ENCODE measurements around the gene GID4.

Gene GID4

GRCh38 chr17:18017958-18018357 is 21.2 kb upstream of the GID4 start:
- DNase-seq = no peak

DNA sequence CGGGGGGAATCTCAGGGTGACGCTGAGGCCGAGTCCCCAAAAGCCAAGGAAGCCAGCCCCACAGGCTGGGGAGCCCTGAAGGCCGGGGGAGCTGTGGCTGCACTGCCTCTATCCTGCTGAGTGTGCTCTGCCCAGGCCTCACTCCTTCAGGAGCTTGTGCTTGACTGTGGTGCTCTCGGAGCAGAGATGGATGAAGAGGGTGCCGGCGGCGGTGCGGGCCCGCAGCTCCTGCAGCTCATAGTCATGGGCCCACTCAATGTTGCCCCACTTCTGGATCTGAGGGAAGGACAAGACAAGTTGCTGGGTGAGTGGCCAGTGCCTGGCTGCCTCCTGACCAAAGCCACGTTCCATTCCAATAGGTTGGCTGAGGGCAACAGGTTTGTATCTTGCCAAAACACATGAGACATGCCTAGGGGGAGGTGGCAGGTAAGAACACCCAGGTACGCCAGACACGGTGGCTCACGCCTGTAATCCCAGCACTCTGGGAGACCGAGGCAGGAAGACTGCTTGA is 20.7 kb upstream of the GID4 start:
- no peak for DNase-seq

DNA sequence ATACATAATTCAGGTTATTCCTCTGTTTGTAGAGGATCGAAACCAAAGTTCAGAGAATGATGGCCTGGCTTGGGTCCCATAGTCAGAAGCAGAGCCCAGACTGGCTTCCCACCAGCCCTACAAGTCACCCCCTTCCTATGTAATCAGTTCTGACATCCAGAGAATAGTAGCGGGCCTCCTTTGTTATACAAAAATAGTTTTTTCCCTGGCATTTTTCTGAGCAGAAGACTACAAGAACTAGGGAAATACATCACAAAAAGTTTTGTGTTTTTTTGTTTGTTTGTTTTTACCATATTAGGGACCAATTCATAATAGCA is 19.4 kb upstream of the GID4 start:
- DNase-seq = no peak

- no peak for DNase-seq
These were observed 18.2 kb upstream of the GID4 start for GRCh38 chr17:18020971-18021370.

DNA sequence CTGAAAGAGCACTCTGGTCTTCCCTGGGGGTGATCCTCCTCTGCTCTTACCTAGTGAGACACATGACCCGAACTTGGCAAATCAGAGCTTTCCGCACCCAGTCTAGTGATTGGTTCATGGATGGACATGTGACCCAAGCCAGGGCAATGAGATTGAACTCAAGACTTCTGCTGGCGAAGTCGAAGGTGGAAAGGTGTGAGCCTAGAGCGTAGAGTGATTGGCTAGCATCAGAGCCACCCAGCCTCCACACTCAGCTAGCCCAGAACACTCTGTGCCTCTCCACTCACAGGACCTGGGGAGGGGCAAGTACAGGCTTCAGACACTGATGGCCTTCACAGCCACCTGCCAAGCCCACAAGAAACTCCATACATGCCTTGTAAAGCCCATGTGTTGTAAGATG is 17.8 kb upstream of the GID4 start:
- no peak for DNase-seq

DNA sequence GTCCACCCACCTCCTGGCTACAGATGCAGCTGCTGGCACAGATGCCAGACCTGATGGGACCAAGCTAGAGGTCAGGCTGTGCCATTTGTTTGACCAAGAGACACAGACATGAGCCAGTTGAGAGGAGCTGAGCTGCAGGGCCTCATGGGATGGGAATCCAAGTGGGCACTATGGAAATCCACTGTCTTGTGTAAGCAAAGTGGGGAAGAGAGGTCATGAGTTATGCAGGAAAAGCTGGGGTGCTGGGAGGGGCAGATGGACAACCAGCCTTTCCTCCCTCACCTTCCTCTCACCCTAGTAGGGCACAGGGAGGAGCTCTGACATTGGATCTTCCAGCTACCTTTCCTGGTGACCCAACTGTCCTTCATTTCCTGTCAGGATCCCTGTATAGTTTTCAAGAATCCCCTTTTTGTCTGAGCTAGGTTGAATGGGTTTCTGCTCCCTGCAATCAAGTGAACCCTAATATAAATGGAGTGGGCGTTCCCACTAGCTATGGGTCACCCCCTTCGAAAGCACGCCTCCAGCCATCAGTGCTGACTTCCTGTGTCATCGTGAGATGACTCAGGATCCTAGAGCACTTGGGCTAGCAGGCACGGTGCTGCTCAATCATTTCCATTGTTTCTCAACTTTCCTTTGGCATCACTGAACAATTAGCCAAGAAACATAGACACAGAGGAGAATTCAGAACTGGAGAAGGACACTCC is 13.8 kb upstream of the GID4 start:
- DNase-seq = no peak

DNA sequence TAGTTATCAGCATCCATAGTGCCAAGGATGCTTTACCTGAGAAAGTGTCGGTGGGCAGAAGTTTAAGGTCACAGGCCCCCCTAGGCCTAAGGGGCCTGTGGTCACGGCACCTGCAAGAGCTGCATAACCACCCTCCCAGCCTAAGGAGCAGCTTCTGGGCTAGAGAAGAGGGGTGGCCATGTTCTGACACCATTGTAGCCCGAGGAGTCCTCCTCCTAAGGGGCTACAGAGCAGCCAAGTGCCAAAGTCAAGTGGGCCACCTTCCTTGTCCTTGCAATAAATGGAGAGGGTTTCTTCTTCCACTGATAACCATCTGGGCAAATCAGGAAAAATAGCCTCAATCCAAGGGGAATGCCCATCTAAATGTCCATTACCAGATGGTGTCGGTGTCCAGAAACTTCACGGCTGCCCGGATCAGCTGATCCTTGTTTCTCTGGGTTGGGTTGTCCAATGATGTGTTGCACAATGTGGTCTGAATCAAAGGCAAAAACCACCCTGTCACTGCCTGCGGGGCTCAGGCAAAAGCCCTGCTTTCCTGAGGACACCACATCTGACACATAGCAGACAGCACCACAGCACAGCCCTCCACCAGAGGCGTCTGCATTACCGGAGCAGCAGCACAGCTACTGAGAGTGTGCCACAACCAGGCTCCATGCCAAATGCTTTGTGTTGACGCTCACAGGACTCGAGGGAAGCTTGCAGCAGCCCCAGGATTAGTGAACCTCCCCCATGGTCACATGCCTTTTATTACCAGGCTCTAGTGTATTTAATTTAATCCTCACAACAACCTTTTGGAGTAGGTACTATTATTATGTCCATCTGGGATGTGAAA is 13.0 kb upstream of the GID4 start:
- peak in 1 of 2 donors; percentile 28 for DNase-seq

GRCh38 chr17:18027280-18027679 is 11.9 kb upstream of the GID4 start:
- DNase-seq = no peak

DNA sequence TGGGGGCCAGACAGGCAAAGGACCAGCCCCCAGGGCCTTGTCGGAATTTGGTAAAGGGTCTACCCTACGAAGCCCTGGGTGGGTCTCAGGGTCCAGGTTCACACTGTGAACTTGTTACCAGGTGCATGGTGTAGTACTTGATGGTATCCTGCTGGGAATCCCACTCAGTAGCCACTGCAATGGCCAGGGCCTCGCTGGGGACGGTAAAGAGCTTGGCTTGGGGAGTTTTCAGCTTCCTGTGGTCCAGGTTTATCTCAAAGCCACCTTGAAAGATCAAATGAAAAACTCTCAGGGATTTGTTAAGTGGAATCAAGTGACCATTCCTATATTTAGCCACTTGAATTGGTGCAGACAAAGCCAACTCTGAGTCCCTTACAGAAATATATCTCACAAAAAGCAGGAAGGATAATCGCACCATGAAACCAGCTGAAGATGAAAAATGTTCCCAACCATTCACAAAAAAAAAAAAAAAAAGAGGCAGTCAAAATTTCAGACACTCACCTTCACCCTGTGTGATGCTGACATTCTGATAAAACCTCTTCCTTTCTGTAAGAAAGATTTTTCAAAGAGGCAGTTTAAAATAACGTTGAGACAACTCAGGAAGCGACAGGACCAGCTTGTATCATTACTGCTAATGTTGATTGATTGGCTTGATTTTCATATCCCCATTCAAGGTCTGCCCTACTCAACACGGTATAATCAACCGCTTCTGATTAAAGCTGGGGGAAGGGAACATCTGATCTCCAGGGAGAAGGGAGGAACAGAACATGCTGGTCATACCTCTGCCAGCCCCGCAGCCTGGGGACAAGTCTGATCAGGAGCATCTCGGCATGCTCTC is 10.9 kb upstream of the GID4 start:
- DNase-seq = no peak

GRCh38 chr17:18028952-18029540 is 10.2 kb upstream of the GID4 start:
- no peak for DNase-seq

DNA sequence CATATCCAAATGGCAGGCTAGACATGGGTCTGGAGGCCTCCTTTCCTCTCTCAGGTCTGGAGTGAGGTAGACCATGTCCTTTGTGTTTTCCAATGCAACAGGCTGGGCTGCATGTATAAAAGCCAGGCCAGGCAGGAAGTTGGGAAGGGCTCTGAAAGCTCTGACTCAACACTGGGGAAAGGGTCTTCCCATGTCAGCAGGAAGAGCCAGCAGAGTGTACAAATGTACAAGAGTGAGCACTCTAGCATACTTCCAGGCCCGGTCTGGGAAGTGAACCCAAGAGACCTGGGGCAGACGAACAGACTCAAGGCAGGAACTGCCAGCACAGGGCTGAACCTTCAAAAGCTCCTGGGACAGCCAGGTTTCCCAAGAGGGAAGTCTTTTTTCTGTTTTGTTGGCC is 7.3 kb upstream of the GID4 start:
- DNase-seq = no peak

DNA sequence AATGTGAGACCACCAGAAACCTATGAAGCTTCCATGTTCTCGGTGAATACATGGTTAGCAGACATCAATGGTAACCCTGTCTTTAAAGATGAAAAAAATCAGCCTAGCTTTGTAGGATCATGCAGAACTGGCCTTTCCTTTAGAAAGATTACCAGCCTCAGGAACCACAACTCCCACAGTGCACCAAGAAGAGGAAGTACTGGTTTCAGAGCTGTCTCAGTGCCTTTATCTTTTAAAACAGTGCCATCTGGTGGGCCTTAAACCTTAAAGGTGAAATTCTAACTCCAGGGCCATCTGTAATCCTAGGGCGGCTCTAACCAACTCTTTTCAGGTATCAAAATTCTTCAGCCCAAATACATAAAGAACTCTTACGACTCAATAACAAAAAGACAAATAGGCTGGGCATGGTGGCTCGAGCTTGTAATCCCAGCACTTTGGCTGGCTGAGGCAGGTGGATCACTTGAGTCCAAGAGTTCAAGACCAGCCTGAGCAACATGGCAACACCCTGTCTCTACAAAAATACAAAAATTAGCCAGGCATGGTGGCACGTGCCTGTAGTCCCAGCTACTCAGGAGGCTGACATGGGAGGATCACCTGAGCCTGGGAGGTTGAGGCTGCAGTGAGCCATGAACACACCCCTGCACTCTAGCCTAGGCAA is 5.6 kb upstream of the GID4 start:
- DNase-seq = peak in 1 of 2 donors; percentile 90

DNA sequence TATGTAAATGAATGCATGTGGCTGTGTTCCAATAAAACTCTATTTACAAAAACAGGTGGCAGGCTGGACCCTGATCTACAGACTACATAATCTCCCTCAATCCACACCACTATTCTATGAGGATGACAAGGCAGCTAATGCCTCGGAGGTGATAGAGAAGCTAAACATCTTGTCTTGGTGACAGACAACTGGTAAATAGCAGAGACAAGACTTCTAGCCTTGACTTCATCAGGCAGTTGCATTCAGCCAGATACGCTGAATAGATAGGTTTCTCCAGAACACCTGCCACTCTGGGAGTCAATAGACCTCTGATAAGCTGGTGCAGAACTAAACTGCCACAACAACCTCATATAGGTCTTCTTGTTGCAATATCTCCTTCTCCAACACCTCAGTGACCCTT is 3.5 kb upstream of the GID4 start:
- DNase-seq = no peak

GRCh38 chr17:18037486-18037885 is 1.7 kb upstream of the GID4 start:
- DNase-seq = no peak

DNA sequence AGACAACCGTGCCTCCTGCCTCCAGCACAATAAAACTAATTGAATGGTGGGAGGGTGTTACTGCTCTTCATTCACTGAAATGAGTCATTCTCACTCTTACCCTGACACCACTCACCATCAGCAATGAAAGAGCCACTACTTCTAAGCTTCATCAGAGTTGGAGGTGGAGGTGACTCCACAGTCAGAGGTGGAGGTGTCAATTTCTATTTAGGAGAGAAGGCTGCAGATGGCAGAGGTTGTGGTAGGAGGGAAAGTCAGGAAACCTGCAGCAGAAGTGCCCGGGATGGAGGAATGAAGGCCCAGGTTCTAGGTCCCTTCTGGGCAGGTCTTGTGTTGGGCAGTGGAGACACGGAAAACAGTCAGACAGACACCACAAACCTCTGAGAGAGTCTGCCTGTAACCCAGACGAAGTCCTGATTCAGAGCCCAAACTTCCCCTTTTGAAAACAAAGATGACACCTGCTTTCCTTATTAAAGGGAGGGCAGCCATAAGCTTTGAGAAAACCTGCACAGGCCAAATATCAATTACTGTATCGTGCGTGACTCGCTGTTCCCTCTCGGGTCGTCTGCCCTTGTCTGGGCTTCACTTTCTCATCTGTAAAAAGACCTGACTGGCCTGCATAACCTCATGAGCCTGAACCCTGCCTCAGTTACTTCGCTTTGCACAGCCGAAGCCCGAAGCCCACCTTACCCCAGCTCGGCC is 908 bp upstream of the GID4 start:
- DNase-seq = no peak

DNA sequence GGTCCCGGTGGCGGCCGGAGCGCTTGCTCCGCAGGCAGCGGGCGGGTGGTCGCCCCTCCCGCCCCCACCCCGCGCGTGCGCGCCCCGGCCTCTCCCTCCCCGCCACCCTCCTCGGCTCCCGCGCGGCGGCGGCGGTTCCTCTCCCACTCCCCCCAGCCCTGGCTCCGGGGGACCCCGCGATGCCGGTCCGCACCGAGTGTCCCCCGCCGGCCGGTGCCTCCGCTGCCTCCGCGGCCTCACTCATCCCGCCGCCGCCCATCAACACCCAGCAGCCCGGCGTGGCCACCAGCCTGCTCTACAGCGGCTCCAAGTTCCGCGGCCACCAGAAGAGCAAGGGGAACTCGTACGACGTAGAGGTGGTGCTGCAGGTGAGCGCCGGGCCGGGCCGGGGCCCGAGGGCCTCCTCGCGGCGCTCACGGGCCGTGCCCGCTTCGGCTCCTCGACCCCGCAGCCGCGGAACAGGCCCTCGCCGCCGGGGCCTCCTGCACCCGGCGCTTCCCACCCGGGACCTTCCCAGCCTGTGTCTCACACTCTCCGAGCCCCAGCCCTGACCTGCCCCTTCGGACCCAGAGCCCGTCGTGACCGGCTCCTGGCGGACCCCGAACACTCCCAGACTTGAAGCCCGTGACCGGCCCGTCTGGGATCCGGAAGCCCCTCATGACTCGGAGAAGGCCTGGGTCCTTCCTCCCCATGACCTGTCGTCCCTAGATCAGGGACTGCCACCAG is 490 bp downstream of the GID4 start:
- DNase-seq = peak in 1 of 2 donors; percentile 79

- no peak for DNase-seq
These were observed 1.2 kb downstream of the GID4 start for GRCh38 chr17:18040261-18040858.

- no peak for DNase-seq
These were observed 2.6 kb downstream of the GID4 start for GRCh38 chr17:18041776-18042175.

- DNase-seq = no peak
These were observed 3.8 kb downstream of the GID4 start for GRCh38 chr17:18042983-18043382.

DNA sequence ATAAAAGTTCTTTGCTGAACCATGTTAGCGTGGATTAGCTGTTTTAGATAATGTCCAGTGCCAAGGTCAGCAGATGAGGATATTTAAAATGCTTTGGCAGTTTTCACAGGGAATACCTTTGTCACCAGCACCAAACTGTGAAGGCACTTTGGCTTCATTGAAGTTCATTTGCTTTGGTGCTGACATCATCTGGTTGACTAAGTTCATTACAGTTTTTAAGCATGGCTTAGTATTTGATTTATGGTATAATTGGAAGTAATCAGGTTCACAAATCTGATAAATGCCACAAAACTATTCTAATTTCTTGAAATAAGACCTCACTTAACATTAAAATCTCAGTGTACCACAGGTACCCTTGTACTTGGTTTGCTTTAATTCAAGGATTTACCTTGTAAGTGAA is 4.3 kb downstream of the GID4 start:
- peak in 1 of 2 donors; percentile 25 for DNase-seq

DNA sequence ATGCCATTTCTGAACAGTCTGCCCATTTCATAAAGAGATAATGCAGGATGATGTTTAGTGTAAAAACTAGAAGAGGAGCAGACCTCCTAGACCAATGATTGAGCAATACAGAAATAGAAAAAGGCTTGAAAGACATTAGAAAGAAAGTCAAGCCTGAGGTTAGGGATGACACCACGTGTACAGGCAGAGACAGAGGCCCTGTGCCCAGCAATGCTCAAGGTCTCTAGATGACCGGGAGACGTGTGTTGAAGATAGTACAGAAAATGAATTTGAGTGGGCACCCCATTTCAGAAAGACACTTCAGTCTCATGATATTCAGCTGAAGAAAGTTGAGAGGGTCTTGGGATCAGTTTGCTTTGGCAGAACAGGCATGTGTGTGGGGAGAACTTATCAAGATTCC is 5.4 kb downstream of the GID4 start:
- no peak for DNase-seq

All from hippocampal formation (tissue), 2 donors.